Globus pallidus (tissue), 1 donor: Measurements from ENCODE around the gene MEX3D.
"Not testable (repeated sequence)": the region's sequence is repeated elsewhere in the genome, so short reads cannot be mapped to it uniquely, and the experiment has no call there.

ENCODE experiments used
- DNase-seq: peaks from one replicate; pipeline ENCODE4 v3.0.0-alpha.2; 2015; ENCODE audit warnings: low spot score

MEX3D gene

GRCh38 chr19:1535699-1536098 is 32.4 kb downstream of the MEX3D start:
- not testable (repeated sequence) for DNase-seq

GRCh38 chr19:1534972-1535371 is 33.2 kb downstream of the MEX3D start:
- no peak for DNase-seq

- no peak for DNase-seq
Measured at GRCh38 chr19:1533510-1534150, 34.5 kb downstream of the MEX3D start.

- no peak for DNase-seq
Measured at GRCh38 chr19:1532003-1532402, 36.1 kb downstream of the MEX3D start.

GRCh38 chr19:1531587-1531986 is 36.5 kb downstream of the MEX3D start:
- no peak for DNase-seq

- not testable (repeated sequence) for DNase-seq
Measured at GRCh38 chr19:1530856-1531255, 37.3 kb downstream of the MEX3D start.

GRCh38 chr19:1529430-1529816 is 38.7 kb downstream of the MEX3D start:
- no peak for DNase-seq

GRCh38 chr19:1528596-1529429 is 39.3 kb downstream of the MEX3D start:
- no peak for DNase-seq

GRCh38 chr19:1527650-1528309 is 40.3 kb downstream of the MEX3D start:
- DNase-seq, result no peak

- no peak for DNase-seq
Measured at GRCh38 chr19:1526979-1527649, 41.0 kb downstream of the MEX3D start.

GRCh38 chr19:1526066-1526778 is 41.9 kb downstream of the MEX3D start:
- DNase-seq, result no peak

- no peak for DNase-seq
Measured at GRCh38 chr19:1525343-1525742, 42.8 kb downstream of the MEX3D start.

- no peak for DNase-seq
Measured at GRCh38 chr19:1524972-1525325, 43.2 kb downstream of the MEX3D start.

GRCh38 chr19:1524287-1524971 is 43.7 kb downstream of the MEX3D start:
- no peak for DNase-seq

GRCh38 chr19:1523412-1524286 is 44.5 kb downstream of the MEX3D start, which contains the start of gene PLK5:
TSS of gene PLK5 (plus strand) at chr19:1524077. CDS start at chr19:1526997, 2,920 bp downstream.
- DNase-seq, result no peak

- no peak for DNase-seq
Measured at GRCh38 chr19:1522838-1523237, 45.3 kb downstream of the MEX3D start.

- DNase-seq, result no peak
Measured at GRCh38 chr19:1522061-1522460, 46.1 kb downstream of the MEX3D start.

GRCh38 chr19:1521636-1522035 is 46.5 kb downstream of the MEX3D start:
- DNase-seq, result peak; percentile 71

GRCh38 chr19:1520203-1520780 is 47.8 kb downstream of the MEX3D start:
- DNase-seq, result no peak

GRCh38 chr19:1519802-1520201 is 48.3 kb downstream of the MEX3D start:
- DNase-seq, result not testable (repeated sequence)
